OCI-LY7 (cell line): ENCODE results near the gene SERINC5. TPM values are rescaled to one million over a fixed set of nuclear protein-coding genes. Genes with fewer than 3 reads are reported as not detected.

ENCODE experiments used
- BruUV-seq: library from RNA; stranded (reverse); fragments of 400-500 nt; replicated peaks from 2 replicates; lab custom pipeline; 2021; lab: Mats Ljungman, UMichigan
- CTCF ChIA-PET: fragments of 300-600 bp; sonication (Branson Sonifier 250); formaldehyde crosslinking; loops from one replicate; lab custom pipeline; 2022; ENCODE audit warnings: antibody characterized with exemption; ENCODE audit not compliant: unreplicated experiment; lab: Charles Lee
- POLR2A ChIA-PET: fragments of 300-600 bp; sonication (Branson Sonifier 250); formaldehyde crosslinking; loops from one replicate; lab custom pipeline; 2022; ENCODE audit warnings: antibody characterized with exemption; lab: Charles Lee
- DNase-seq: peaks from one replicate; pipeline ENCODE4 v3.0.0-alpha.2; 2015; ENCODE audit warnings: low spot score
- H2AFZ ChIP-seq: fragments of 200-600 bp; sonication (generic), shearing (Covaris generic); 2 replicates; pipeline ENCODE4 v1.6.1; 2014; ENCODE audit warnings: mild to moderate bottlenecking, antibody characterized with exemption, low read length, moderate library complexity
- H3K27ac ChIP-seq: fragments of 200-600 bp; sonication (generic); 2 replicates; pipeline ENCODE4 v1.5.1; 2014; ENCODE audit warnings: mixed run types, low read depth, mild to moderate bottlenecking, moderate library complexity, low read length, inconsistent platforms; ENCODE audit not compliant: poor library complexity, severe bottlenecking
- H3K36me3 ChIP-seq: fragments of 200-600 bp; sonication (generic); 2 replicates; pipeline ENCODE4 v1.6.1; 2014; ENCODE audit warnings: mild to moderate bottlenecking, antibody characterized with exemption, low read length, moderate library complexity, mixed read lengths; ENCODE audit not compliant: insufficient read depth
- H3K4me1 ChIP-seq: fragments of 200-600 bp; sonication (generic); 2 replicates; pipeline ENCODE4 v1.5.1; 2014; ENCODE audit warnings: mild to moderate bottlenecking, low read length; ENCODE audit not compliant: insufficient read depth, poor library complexity, severe bottlenecking
- H3K4me2 ChIP-seq: fragments of 200-600 bp; sonication (generic); 2 replicates; pipeline ENCODE4 v1.6.1; 2014; ENCODE audit warnings: mild to moderate bottlenecking, low read length
- H3K4me3 ChIP-seq: fragments of 200-600 bp; sonication (generic); 2 replicates; pipeline ENCODE4 v1.5.1; 2014; ENCODE audit warnings: mild to moderate bottlenecking, low read depth, low read length; ENCODE audit not compliant: poor library complexity, severe bottlenecking
- H3K79me2 ChIP-seq: fragments of 200-600 bp; sonication (generic); 2 replicates; pipeline ENCODE4 v1.6.1; 2016; ENCODE audit warnings: low read depth, mild to moderate bottlenecking, low read length, moderate library complexity, mixed read lengths; ENCODE audit not compliant: insufficient read depth
- H3K9me2 ChIP-seq: fragments of 200-600 bp; sonication (generic); 2 replicates; pipeline ENCODE4 v1.6.1; 2016; ENCODE audit warnings: mild to moderate bottlenecking, low read length, mixed read lengths; ENCODE audit not compliant: insufficient read depth
- H3K9me3 ChIP-seq: fragments of 200-600 bp; sonication (generic); 2 replicates; pipeline ENCODE4 v1.6.1; 2014; ENCODE audit warnings: mild to moderate bottlenecking, mixed run types, low read length, mixed read lengths
- H4K20me1 ChIP-seq: fragments of 200-600 bp; sonication (generic); 2 replicates; pipeline ENCODE4 v1.6.1; 2014; ENCODE audit warnings: mild to moderate bottlenecking, antibody characterized with exemption, low read length, moderate library complexity, mixed read lengths; ENCODE audit not compliant: insufficient read depth
- CTCF ChIP-seq: fragments of 200-600 bp; sonication (generic); conservative IDR thresholded peaks from 2 replicates; pipeline ENCODE4 v1.5.1; 2014; ENCODE audit warnings: mild to moderate bottlenecking, antibody characterized with exemption, low read length, moderate library complexity, mixed read lengths
- EZH2phosphoT487 ChIP-seq: fragments of 200-600 bp; sonication (generic); IDR thresholded peaks from 2 replicates; pipeline ENCODE4 v1.6.1; 2018; ENCODE audit warnings: low read depth, borderline replicate concordance, mild to moderate bottlenecking, mixed run types, antibody characterized with exemption, low read length, moderate library complexity, mixed read lengths
- intact Hi-C: fragments of 100-400 bp; cut with micrococcal nuclease; formaldehyde crosslinking; loops from one replicate; pipeline ENCODE4 v1.10.0; 2022; ENCODE audit not compliant: unreplicated experiment
- total RNA-seq, 2 experiments: library from RNA; depleted of rRNA in 1 of 2; stranded (reverse); fragments of >200 nt in 1 of 2; shearing (Covaris generic) in 1 of 2; gene quantifications; 2 replicates each; pipeline ENCODE4 v1.2.3, GENCODE V29; 2014 to 2022

Gene SERINC5
- total RNA-seq, 2 experiments from 2014 or later, result 31.2 to 87.9 TPM

GRCh38 chr5:80159133-80159815 is 96.6 kb downstream of the SERINC5 start:
- Histone ChIP-seq H3K36me3 (peaks cover 91% of the 10 kb centered on the region), H3K9me3 (0 out of 2 replicates have a peak, but pooled peaks cover 10% of the 10 kb centered on the region), H3K27ac (no peak overlapping the region), H3K9me2 (no peaks in the 10 kb centered on the region), H3K4me1 (no peaks in the 10 kb centered on the region), H3K79me2 (no peaks in the 10 kb centered on the region), H4K20me1 (no peaks in the 10 kb centered on the region), H2AFZ (no peak overlapping the region), H3K4me2 (no peak overlapping the region), H3K4me3 (no peak overlapping the region)
- no TSS peak for BruUV-seq
- DNase-seq, result no peak
- POLR2A ChIA-PET, result no interaction called here
- intact Hi-C loops, result no loop called here
- no peak for TF ChIP-seq EZH2phosphoT487
- no peak for TF ChIP-seq CTCF
- CTCF ChIA-PET, result interaction anchor here (1.0 kb wide), 1 partner anchor 91 kb away, joined by 3 read pairs; no protein-coding TSS in a partner anchor

GRCh38 chr5:80156156-80156555 is 99.7 kb downstream of the SERINC5 start:
- peaks cover 89% of the 10 kb centered on the region for H3K36me3 ChIP-seq
- BruUV-seq, result no TSS peak
- H3K4me1 ChIP-seq, result no peaks in the 10 kb centered on the region

More at GRCh38 chr5:80156156-80156555, 99.7 kb downstream of the SERINC5 start:
- Histone ChIP-seq H4K20me1 (no peaks in the 10 kb centered on the region), H3K27ac (no peak overlapping the region), H2AFZ (no peak overlapping the region), H3K9me3 (0 out of 2 replicates have a peak, but pooled peaks cover under 1% of the 10 kb centered on the region), H3K9me2 (no peaks in the 10 kb centered on the region), H3K79me2 (no peaks in the 10 kb centered on the region), H3K4me3 (no peak overlapping the region), H3K4me2 (no peak overlapping the region)
- intact Hi-C loops, result no loop called here
- no peak for DNase-seq
- ChIA-PET CTCF (no interaction called here), POLR2A (no interaction called here)
- TF ChIP-seq CTCF (no peak), EZH2phosphoT487 (no peak)
